ENCODE results near the gene RPS16. TPM values are rescaled to one million over a fixed set of nuclear protein-coding genes. Genes with fewer than 3 reads are reported as not detected.
A peak's percentile ranks its signal among the peaks of the same experiment; 100 is the strongest.

RPS16 gene
- total RNA-seq, 4 donors from 2014 or later = 1,066 to 1,636 (median 1,467) TPM

DNA sequence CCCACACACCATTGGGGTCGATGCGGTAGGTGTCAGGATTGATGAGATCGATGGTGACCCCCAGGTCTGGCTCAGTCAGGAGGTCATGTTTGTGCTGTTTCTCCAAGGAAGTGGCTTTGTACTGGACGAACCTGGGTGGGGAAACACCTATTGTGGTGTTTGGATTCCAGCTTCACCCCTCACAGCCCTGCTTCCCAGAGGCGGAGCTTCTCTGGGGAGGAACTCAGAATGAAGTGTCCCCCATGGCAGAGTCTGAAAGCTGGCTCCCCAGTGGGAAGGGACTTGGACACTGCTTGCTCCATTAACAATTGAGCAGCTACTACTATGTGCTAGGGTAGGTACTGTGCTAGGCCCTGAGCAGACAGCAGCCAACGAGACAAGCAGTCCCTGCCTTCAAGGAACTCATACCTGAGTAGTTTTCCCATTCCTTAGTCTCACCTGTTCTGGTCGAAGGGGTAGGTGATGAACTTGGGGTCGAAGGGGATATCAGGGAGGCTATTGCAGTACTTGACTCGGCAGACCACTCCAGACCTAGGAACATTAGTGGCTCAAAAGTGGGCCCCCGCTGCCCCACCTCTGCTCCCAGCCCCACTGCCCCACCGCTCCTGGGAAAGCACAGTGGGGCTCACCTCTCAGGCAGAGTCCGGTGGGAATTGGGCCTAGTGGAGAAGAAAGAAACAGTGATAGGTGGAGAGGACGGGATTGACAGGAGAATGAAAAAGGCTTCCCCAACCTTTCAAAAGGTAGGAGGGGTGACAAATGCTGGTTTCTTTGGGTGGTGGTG is 45.9 kb downstream of the RPS16 start:
- in situ Hi-C loops (cut with MboI; ENCODE audit: low sequenced_read_pairs in 4 of 4) = loop anchor here in 1 of 4 donors (10.0 kb wide), 1 partner anchor 45 kb away; the partner anchor contains the start of gene SAMD4B
- Histone ChIP-seq H3K9me3 (no peaks in the 10 kb centered on the region), H3K27me3 (no peaks in the 10 kb centered on the region), H3K4me3 (peak overlapping the region; percentile 62 to 94 (median 88)), H3K36me3 (peaks cover 0 to 61% of the 10 kb centered on the region in 2 donors), H3K4me1 (peaks cover 17 to 20% of the 10 kb centered on the region in 2 donors), H3K27ac (peak overlapping the region; percentile 92 to 99 (median 97))
- intact Hi-C loops (cut with DNase I; ENCODE audit: low total_unique reads) = loop anchor here (1.0 to 10.0 kb wide), 3 partner anchors 42 to 855 kb away; partner anchors contain the start of gene SUPT5H
- DNase-seq (no peak), ATAC-seq (no peak)
- TF ChIP-seq CTCF (IDR thresholded peaks at IDR 0.05 in 4 of 5, conservative IDR thresholded peaks at IDR 0.05 in 1 of 5) (no peak), POLR2A (IDR thresholded peaks at IDR 0.05) (no peak)

GRCh38 chr19:39388657-39389056 is 47.1 kb downstream of the RPS16 start:
- intact Hi-C loops (cut with DNase I; ENCODE audit: low total_unique reads) (loop anchor here (10.0 kb wide), 1 partner anchor 854 kb away; no protein-coding TSS in a partner anchor), in situ Hi-C loops (cut with MboI; ENCODE audit: low sequenced_read_pairs in 4 of 4) (no loop called here)
- H3K9me3 ChIP-seq = no peaks in the 10 kb centered on the region
- no peaks in the 10 kb centered on the region for H3K27me3 ChIP-seq
- no peak overlapping the region for H3K4me3 ChIP-seq
- no peak for TF ChIP-seq CTCF (IDR thresholded peaks at IDR 0.05 in 4 of 5, conservative IDR thresholded peaks at IDR 0.05 in 1 of 5)
- TF ChIP-seq POLR2A (IDR thresholded peaks at IDR 0.05) = no peak
- no peak overlapping the region for H3K27ac ChIP-seq
- H3K4me1 ChIP-seq = peaks cover 17 to 20% of the 10 kb centered on the region in 2 donors
- no peak for DNase-seq
- no peak for ATAC-seq
- peaks cover 0 to 51% of the 10 kb centered on the region in 2 donors for H3K36me3 ChIP-seq

DNA sequence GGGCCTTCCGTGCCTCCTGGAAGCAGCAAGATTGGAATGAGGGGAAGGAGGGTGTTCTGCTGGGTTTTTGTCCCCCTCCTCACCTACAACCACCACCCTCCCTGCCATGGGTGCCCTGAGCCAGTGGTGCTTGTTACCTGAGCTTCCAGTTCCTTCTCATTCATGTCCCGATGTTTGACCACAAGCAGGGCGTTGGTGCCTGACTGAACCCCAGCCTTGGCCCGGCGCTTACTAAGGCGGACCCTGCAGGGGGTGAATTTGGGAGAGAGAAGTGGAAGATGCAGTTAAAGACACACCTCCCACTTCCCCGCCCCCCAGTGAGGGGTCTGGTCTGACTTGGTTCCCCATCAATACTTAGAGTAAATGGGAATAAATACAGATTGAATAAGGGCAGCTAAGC is 49.2 kb downstream of the RPS16 start:
- no peak overlapping the region for H3K4me3 ChIP-seq
- H3K27me3 ChIP-seq = no peaks in the 10 kb centered on the region
- H3K9me3 ChIP-seq = no peaks in the 10 kb centered on the region
- DNase-seq (no peak), ATAC-seq (no peak)
- TF ChIP-seq POLR2A (IDR thresholded peaks at IDR 0.05) (no peak), CTCF (IDR thresholded peaks at IDR 0.05 in 4 of 5, conservative IDR thresholded peaks at IDR 0.05 in 1 of 5) (no peak)
- H3K36me3 ChIP-seq = peaks cover 0 to 69% of the 10 kb centered on the region in 2 donors
- no peak overlapping the region for H3K27ac ChIP-seq
- intact Hi-C loops (cut with DNase I; ENCODE audit: low total_unique reads) (loop anchor here (10.0 kb wide), 1 partner anchor 852 kb away; no protein-coding TSS in a partner anchor), in situ Hi-C loops (cut with MboI; ENCODE audit: low sequenced_read_pairs in 4 of 4) (no loop called here)
- H3K4me1 ChIP-seq = peaks cover 8 to 11% of the 10 kb centered on the region in 2 donors

- H3K27me3 ChIP-seq = no peaks in the 10 kb centered on the region
- intact Hi-C loops (cut with DNase I; ENCODE audit: low total_unique reads) = loop anchor here (10.0 kb wide), 1 partner anchor 851 kb away; no protein-coding TSS in a partner anchor
- H3K4me3 ChIP-seq = no peak overlapping the region
- peaks cover 0 to 76% of the 10 kb centered on the region in 2 donors for H3K36me3 ChIP-seq
- no peak overlapping the region for H3K27ac ChIP-seq
- DNase-seq = no peak
- H3K4me1 ChIP-seq = peaks cover 8 to 10% of the 10 kb centered on the region in 2 donors
- in situ Hi-C loops (cut with MboI; ENCODE audit: low sequenced_read_pairs in 4 of 4) = no loop called here
- no peaks in the 10 kb centered on the region for H3K9me3 ChIP-seq
- no peak for ATAC-seq
- TF ChIP-seq CTCF (IDR thresholded peaks at IDR 0.05 in 4 of 5, conservative IDR thresholded peaks at IDR 0.05 in 1 of 5) (no peak), POLR2A (IDR thresholded peaks at IDR 0.05) (no peak)
Observed at GRCh38 chr19:39385629-39386411, 49.9 kb downstream of the RPS16 start.

Data from gastrocnemius medialis (tissue), 4 donors.